Left cardiac atrium (tissue), 4 donors: ENCODE measurements around the gene ZBTB45. TPM values are rescaled to one million over a fixed set of nuclear protein-coding genes. Genes with fewer than 3 reads are reported as not detected.

ENCODE experiments used
- ATAC-seq, 2 donors: fragments of 200-7000 bp; cut with Tn5 transposase; one replicate each; pipeline ENCODE4 v1.9.1; 2020; ENCODE audit warnings: mild to moderate bottlenecking in 2 of 2, moderate library complexity in 2 of 2
- DNase-seq: peaks from one replicate; pipeline ENCODE4 v3.0.0-alpha.2; 2020
- intact Hi-C, 2 donors: fragments of 100-400 bp; cut with DNase I; formaldehyde crosslinking; loops; one replicate each; pipeline versions ENCODE4 v1.14.1 to v1.15.1; 2022 to 2023
- long read RNA-seq: library from polyadenylated mRNA; unstranded; transcript quantifications from one replicate; pipeline ENCODE4 v2.0.0, GENCODE V29; 2021
- total RNA-seq, 2 donors: library from RNA; stranded (reverse); fragmentation: NEBNext Ultra II Directional; extraction: Animal tissue kit (Norgen Biotek cat#: 25700); gene quantifications; one replicate each; pipeline ENCODE4 v1.2.1, GENCODE V29; 2021
- donor health status: DM: no; HTN: yes; CAD: no.
- donor health status: DM: no; HTN: yes; CAD: no; lungs with severe emphysema.
- donor health status: DM: yes; HTN: yes; CAD: no.
- donor health status: Dilated cardiomyopathy.

Gene ZBTB45
- total RNA-seq = 10 to 100 TPM; 10.2 to 11.7 TPM
- long read RNA-seq, partial matches to known transcripts = 0 of 1 reads
- long read RNA-seq, other reads (novel, unspliced or antisense) = 0 of 1 reads

DNA sequence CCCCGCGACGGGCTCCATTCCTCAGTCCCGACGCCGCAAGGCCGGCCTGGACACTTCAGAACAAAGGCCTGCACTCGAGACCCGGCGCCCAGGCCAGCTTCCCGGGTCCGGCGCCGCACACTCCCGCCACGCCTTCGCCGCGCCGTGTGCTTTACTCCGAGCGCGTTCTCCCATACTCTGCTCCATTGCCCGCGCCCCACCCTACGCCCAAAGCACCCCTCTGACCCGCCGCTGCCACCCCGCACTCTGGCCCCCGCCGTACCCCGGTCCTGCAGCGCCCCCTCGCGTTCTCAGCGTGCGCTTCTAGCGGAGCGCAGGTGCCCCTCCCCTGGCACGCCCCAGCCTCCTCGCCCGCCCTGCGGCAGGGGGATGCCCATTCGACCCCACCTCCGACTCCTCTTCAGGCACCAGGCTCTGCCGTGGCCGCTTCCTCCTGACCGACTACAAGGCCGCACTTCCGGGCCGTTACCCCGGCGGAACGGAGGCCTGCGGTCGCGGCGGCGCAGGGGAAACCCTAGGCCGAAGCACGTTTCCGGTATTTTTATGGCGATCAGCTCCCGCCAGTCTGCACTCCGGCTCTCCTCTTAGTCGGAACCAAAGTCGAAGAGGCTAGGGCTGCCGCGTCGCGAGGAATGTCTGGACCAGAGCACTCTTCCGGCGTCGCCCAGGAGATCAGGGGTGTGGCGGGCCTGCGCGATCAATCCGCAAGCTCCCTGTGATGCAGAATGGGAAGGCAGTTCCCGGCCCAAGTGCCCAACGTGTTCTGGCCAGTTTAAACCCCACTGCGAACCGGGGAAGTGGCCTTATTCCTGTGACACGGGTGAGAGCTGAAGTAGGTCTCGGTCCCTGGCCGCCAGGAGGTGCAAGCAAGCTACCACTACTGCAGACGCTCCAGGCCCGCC, at the start of gene ZBTB45:
ZBTB45 (minus strand) TSS at position 456 of the 902 bp plus-strand sequence. CDS start 2,137 bp downstream, outside the sequence.
- intact Hi-C loops = no loop called here
- ATAC-seq = peak; percentile 90 to 94
- peak; percentile 92 for DNase-seq

DNA sequence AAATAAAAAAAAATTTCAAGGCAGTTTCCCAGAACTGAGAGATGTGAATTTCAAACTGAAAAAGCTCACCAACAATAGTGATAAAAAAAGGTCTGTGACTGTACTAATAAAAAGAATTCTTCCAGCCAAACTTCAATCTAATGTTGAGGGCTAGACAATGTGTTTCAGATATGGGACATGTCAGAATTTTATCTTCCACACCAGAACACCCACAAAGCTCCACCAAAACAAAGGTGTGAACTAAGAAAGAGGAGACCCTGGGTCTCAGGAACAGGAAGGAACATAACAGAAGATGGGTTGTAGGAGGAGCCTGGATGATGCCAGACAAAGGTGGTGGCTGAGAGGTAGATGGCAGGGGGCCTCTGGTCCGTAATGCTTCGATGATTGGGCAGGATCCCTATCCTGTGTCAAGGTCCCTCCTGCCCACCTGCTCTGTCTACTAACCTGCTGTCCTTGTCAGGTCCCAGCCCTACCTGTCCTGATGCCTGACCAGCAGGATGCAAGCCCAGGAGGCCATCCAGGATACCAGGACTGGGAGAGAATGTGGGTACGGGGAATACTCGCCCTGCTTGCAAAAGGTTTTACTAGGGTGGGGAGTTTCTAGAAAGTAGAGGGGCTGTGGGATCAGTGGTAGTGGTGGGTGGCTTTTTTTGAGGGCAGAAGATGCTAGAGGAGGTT, 49.0 kb upstream of the ZBTB45 start:
- no peak for ATAC-seq
- intact Hi-C loops = no loop called here
- no peak for DNase-seq

DNA sequence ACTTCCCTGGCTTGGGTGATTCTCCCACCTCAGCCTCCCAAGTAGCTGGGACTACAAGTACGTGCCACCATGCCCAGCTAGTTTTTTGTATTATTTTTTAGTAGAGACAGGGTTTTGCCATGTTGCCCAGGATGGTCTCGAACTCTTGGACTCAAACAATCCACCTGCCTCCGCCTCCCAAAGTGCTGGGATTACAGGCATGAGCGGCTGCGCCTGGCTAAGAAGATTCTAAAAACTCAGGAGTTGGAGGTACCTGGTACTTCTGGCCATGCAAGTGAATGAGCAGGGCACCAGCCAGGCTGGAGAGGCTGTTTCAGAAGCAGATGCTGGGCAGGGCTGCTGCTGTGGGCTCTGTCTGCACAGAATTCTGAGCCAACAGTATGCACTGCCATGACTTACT, 47.4 kb upstream of the ZBTB45 start:
- intact Hi-C loops = no loop called here
- DNase-seq = no peak
- ATAC-seq = no peak

DNA sequence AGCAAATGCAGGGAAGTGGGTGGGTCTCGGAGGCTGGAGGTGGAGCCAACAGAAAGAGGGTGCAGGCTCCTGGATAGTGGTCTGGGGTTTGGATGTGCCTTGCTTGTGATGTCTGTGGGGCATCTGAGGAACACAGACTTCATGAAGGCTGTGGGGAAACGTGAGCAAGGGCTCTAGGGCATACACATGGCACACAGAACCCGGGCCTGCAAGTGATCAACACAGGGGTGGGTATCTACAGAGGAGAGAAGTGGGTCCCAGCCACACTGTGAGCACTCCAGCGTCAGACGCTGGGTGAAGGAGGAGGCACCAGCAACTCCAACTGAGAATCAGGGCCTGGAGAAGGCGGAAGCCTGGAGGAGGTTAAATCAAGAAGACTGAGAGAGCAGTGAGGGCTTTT, 44.2 kb upstream of the ZBTB45 start:
- intact Hi-C loops = no loop called here
- DNase-seq (no peak), ATAC-seq (no peak)

DNA sequence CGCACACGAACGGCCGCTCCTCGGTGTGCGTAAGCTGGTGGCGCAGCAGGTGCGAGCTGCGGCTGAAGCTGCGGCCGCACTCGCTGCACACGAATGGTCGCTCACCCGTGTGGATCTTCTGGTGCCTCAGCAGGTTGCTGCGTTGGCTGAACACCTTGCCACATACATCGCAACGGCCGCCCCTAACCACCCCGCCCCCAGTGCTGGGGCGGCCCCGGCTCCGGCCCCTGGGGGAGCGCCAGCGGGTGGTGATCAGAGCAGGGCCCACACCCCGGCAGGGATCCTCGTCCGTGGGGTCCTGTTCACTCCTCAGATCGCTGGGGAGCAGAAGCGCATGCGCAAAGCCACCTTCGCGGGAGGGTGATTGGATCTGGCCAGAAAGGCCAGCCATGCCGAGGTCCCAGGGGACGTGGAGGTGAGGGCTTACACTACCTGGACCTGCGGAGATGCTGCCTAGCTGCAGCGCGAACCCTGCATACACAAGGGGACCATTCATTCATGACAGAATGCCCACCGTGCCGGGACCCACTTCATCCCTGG, 43.5 kb upstream of the ZBTB45 start:
- ATAC-seq (no peak), DNase-seq (no peak)
- intact Hi-C loops = no loop called here

DNA sequence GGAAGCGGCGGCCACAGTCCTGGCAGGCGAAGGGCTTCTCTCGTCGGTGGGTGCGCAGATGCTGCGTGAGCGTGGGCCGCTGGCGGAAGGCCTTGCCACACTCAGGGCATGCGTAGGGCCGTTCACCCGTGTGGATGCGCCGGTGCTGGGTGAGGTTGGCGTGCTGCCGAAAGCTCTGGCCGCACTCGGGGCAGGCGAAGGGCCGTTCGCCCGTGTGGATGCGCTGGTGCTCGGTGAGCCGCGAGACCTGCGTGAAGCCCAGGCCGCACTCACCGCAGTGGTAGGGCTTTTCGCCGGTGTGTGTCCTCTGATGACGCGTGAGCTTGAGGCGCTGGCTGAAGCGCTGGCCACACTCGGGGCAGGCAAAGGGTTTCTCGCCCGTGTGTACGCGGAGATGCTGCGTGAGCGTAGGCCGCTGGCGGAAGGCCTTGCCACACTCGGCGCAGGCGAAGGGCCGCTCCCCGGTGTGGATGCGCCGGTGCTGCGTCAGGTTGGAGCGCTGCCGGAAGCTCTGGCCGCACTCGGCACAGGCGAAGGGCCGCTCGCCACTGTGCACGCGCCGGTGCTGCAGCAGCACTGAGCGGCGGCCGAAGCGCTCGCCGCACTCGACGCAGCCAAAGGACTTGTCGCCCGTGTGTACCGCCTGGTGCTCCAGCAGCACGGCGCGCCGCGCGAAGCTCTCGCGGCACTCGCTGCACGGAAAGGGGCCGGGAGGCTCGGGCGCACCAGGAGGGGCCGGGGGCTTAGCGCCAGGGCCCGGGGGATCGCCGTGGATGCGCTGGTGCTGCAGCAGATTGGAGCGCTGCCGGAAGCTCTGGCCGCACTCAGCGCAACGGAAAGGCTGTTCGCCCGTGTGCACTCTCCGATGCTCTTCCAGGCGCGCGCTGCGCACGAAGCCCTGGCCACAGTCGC, 42.8 kb upstream of the ZBTB45 start:
- intact Hi-C loops = no loop called here
- DNase-seq = no peak
- peak; percentile 1 to 2 for ATAC-seq

DNA sequence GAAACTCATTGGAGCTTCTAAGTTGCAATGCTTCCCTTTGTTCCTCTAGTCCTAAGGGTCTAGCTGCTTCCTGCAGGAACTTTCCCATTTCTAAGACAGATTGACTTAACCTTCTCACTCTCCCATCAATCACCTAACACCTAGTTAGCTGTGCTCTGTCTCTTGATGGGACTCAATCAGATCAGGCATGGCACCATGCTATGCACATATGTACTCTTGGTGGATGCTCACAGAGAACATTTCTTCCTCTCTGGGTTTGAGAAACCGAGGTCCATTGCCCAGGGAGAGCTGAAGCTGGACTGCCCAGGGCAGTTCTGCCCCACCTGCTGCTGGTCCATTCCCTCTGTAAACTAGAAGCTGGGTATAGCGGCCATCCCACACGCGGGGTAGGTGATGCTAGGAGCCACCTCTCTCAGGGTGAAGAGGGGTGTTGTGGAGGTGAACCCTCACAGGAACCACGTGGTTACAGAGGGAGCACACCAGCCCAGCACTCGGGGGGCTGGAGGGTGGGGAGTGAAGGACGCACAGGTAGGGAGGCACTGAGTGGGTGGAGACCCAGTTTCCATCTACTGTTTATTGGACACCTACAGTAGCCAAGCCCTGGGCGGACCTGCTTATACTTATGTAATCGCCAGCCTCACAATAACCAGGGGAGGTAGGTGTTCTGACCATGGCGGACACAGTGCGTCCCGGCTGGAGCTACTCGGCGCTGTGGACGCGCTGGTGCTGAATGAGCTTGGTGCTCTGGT, 41.9 kb upstream of the ZBTB45 start:
- ATAC-seq (no peak), DNase-seq (no peak)
- intact Hi-C loops = no loop called here

DNA sequence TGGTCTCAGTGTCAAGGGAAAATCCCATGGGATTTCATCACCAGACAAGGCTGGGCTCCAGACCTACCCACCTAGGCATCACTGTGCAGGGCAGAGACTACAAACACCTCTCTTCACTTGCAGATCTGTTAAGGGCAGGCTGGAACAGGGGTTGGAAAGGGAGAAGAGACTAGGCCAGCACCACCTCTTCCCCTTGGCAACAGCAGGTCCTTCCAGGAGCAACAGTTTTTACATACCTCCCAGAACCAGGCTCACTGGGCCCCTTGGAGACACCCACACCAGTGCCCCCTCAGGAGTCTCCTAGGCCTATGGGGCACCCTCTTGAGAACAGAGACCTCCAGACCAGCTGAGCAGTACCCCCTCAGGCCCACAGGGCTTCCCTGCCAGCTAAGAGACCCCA, 41.3 kb upstream of the ZBTB45 start:
- intact Hi-C loops = no loop called here
- no peak for ATAC-seq
- DNase-seq = no peak

DNA sequence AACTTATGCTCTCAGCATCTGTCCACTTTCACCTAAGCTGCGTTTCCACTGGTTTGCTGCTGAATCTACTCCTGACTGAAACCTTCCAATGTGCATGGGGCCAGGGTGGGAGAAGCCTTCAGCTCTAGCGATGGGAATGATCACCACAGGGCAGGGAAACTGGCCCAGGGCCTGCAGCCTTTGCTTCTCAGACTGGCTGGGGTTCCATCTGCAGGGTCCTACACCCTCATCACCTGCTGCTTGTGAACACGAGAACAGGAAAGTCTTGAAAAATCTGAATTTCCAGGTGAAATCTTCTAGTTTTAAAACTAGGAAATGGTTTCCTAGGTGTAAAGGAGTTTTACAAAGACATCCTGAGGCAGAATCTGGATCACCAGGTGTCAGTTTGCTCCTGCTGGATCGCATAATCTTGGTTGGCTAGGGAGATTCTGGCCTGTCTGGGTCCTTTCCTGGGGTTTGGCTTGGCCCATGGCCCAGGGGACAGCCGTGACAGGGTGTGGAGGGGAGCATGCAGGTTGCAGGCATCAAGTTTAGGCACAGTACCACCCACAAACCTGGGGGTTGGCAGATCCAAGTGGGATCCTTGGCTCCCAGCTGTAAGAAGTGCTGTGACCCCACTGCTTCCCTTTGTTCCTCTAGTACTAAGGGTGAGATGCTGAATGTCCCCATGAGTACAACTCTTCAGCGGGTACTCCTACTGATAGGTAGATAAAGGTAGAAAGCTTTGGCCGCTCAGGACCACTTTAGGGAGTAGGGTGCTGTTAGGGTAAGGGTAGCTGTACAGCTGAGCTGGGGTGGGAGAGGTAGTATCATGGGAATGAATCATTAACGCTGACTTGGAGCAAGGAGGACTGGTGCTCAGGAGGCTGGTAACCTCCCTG, 40.6 kb upstream of the ZBTB45 start:
- ATAC-seq = no peak
- intact Hi-C loops = no loop called here
- DNase-seq = no peak

DNA sequence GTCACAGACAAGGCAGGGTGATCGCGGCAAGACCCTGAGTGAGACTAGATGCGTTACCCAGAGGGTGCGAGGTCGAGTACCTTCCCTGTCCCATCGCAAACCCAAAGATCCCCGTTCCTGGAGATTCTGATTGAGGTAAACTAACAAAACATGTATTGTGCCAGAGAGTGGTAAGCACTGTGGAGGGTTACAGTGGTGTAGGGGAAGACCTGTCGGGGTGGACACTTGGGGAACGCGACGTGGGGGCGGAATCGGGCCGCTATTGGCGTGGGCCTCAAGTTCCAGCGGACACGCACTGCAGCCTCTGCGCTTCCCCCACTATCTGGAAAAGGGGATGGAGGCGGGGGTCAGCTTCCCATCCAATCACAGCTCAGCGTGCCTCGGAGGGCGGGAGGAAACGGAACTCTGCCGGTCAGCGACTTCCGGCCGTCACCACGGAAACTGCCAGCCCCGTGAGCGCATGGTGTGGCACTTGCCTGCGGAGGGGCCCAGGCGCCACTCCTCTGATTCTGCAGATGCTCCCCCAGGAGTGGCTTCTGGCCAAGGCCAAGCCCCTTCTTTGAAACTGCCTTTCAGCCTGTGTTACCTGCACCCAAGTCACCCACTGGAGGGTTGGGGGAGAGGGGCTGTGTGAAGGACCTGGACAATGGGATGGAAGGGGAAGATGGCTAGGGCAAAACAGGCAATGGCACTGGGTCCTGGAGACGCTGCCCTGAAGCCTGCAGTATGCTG, 39.8 kb upstream of the ZBTB45 start:
- ATAC-seq (peak; percentile 72 to 73), DNase-seq (peak; percentile 95)
- intact Hi-C loops = no loop called here

DNA sequence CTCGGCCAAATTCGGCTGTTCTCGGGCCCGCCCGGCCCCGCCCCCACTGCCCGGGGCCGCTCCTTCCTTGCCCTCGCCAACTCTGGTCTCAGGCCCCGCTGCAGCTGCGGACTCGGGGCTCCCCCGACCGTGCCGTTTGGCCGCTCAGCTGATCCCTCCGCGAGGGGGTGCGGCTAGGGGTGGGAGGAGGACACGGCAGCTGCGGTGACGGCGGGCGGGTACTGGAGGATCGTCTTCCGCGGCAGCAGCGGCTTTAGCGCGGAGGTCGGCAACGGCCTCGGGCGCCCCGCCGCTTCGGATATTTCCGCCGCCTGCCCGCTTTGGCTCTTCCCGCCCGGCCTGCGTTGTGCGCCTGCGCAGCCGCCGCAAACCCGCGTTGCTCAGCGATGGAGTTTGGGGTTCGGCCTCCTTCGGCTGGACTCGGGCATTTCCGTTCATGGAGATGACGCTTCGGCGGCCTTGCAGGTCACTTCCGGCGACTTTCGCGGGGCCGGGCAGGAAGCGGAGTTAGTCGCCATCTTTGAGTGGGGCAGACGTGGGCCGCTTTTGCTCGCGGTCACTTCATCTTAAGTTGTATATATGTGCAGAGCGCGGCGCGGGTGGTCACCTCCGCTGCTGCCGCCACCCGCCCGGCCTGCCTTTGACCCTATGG, 39.1 kb upstream of the ZBTB45 start:
- peak; percentile 83 to 86 for ATAC-seq
- peak; percentile 99 for DNase-seq
- intact Hi-C loops = no loop called here

DNA sequence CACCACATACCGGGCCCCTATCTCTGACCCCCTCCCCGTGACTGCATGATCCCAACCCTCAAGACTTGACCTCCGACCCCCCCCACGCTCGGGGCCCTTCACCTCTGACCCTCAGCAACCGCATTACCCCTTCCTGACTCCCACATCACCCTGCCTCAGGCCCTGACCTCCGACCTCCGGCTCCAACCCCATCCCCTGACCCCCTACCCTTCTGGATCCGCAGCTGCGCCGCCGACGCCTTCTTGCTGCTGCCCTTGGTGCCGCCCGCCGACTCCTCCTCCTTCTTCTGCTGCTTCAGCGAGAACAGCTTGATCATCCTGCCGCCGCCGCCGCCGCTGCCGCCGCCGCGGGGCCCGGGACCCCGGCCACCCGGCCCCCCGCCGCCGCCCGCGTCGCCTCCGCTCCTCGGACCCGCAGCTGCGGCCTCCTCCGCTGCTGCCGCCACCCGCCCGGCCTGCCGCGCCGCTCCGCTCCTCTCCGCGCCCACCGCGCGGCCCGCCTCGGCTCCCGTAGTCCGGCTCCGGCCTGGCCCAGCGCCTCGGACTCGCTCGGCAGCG, 38.5 kb upstream of the ZBTB45 start, which contains the start of gene UBE2M:
UBE2M (minus strand) TSS at position 546 of the 557 bp plus-strand sequence; CDS start at position 316, 230 bp downstream.
- no peak for ATAC-seq
- intact Hi-C loops = no loop called here
- peak; percentile 76 for DNase-seq

DNA sequence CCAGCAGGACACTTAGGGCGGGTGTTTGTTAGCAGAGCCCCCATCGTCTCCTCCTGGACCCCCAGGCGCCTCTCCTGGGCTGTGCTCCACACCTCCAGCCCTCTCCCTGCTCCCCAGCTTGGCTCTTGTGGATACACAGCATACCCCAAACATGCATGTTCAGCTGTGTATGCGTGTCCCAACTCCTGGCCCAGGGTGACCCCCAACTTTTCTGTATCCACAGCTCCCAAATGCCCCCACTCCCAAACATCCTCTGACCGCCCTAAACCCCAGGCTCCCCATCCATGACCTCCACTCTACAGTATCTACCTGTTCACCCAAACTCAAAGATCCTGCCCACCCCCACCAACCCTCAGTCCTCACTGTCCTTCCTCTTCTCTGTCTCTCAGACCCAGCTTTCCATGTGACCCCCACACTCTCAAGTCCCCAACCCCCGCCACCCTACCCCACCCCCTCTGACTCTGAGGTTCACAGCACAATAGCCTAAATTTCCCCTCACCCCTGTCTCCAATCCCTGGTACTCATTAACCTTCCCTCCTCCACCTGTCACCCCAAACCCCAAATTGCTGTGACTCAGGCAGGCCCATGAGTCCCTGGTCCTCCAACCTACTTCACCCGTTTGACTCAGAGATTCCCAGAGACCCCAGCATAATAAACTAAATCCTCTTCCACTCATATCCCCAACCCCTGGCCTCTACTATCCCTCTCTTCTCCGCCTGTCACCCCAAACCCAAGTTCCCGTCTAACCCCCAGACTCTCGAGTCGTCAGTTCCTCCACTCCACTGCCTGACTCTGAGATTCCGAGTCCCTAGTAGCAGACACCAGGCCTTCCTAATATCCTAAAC, 37.8 kb upstream of the ZBTB45 start:
- no peak for DNase-seq
- no peak for ATAC-seq
- intact Hi-C loops = no loop called here

DNA sequence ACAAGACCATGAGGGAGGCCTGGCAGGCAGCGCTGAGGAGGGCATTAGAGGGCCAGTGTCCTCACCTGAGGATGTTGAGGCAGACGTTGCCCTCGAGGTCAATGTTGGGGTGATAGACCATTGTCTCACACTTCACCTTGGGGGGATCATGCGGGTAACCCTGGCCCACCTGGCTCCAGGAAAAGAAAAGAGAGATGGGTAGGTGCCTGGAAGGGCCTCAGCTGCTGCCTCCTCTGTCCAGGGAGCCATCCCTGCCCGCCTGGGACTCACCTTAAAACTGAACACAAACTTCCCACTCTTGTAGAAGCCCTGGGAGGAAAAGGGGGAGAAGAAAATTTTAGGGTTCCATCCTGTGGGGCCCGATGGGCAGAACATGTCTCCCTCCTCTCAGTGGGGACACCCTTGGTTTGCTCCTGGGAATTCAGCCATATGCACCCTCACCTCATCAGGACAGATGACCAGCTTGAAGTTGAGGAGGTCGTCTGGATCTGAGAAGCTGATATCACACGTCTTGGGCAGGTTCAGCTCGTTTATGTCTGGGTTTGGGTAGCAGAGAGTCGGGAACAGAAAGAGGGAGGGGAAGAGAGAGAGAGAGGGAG, 37.1 kb upstream of the ZBTB45 start:
- no peak for DNase-seq
- no peak for ATAC-seq
- intact Hi-C loops = no loop called here
